GM18858 (cell line): Measurements from ENCODE around the gene SELENBP1.

Experiments used
- ATAC-seq: cut with Tn5 transposase; IDR thresholded peaks from one replicate; pipeline ENCODE4 v1.9.1; 2021; ENCODE audit not compliant: unreplicated experiment

Gene SELENBP1

GRCh38 chr1:151346082-151346768, 26.3 kb downstream of the SELENBP1 start:
- no peak for ATAC-seq

GRCh38 chr1:151344291-151344690, 28.2 kb downstream of the SELENBP1 start:
- ATAC-seq = no peak

- ATAC-seq = no peak
These were observed 28.9 kb downstream of the SELENBP1 start for GRCh38 chr1:151343587-151343986.

GRCh38 chr1:151342569-151342968, 29.9 kb downstream of the SELENBP1 start:
- no peak for ATAC-seq

- ATAC-seq = no peak
These were observed 30.5 kb downstream of the SELENBP1 start for GRCh38 chr1:151342021-151342420.

- no peak for ATAC-seq
These were observed 31.4 kb downstream of the SELENBP1 start for GRCh38 chr1:151340870-151341754.

- no peak for ATAC-seq
These were observed 35.9 kb downstream of the SELENBP1 start for GRCh38 chr1:151336556-151336955.

- ATAC-seq = no peak
These were observed 37.7 kb downstream of the SELENBP1 start for GRCh38 chr1:151334822-151335221.

GRCh38 chr1:151327903-151328674, 44.4 kb downstream of the SELENBP1 start:
- ATAC-seq = no peak

- ATAC-seq = no peak
These were observed 45.1 kb downstream of the SELENBP1 start, which contains the start of gene PI4KB for GRCh38 chr1:151327223-151327902. Gene PI4KB (minus strand): TSS chr1:151327416. CDS start chr1:151316481, 10,935 bp downstream.

- no peak for ATAC-seq
These were observed 45.8 kb downstream of the SELENBP1 start for GRCh38 chr1:151326619-151327222.

GRCh38 chr1:151325646-151326429, 46.7 kb downstream of the SELENBP1 start:
- no peak for ATAC-seq

- ATAC-seq = no peak
These were observed 47.3 kb downstream of the SELENBP1 start for GRCh38 chr1:151325231-151325630.

- no peak for ATAC-seq
These were observed 48.0 kb downstream of the SELENBP1 start for GRCh38 chr1:151324390-151324930.

GRCh38 chr1:151318975-151319374, 53.5 kb downstream of the SELENBP1 start:
- no peak for ATAC-seq

- ATAC-seq = no peak
These were observed 56.8 kb downstream of the SELENBP1 start for GRCh38 chr1:151315565-151316235.
